Tibial artery (tissue), 4 donors: Measurements from ENCODE around the gene NFKBIZ.
"Not testable (repeated sequence)": the region's sequence is repeated elsewhere in the genome, so short reads cannot be mapped to it uniquely, and the experiment has no call there.

Source experiments
- DNase-seq, 2 donors: peaks; one replicate each; pipeline ENCODE4 v3.0.0-alpha.2; 2019
- H3K27ac ChIP-seq, 2 donors: fragments of 200-600 bp; sonication (generic) in 1 of 2; 1 replicate in 1 of 2; 2 replicates in 1 of 2; pipeline ENCODE4 v1.5.1; 2018 to 2019; ENCODE audit warnings: mild to moderate bottlenecking in 1 of 2
- H3K27me3 ChIP-seq, 2 donors: fragments of 200-600 bp; sonication (generic) in 1 of 2; one replicate each; pipeline versions ENCODE4 v1.5.1 to v1.6.0; 2016 to 2019
- H3K36me3 ChIP-seq, 3 donors: fragments of 200-600 bp; sonication (generic) in 2 of 3; one replicate each; pipeline ENCODE4 v1.5.1; 2016 to 2019; ENCODE audit warnings: mild to moderate bottlenecking in 2 of 3
- H3K4me1 ChIP-seq, 4 donors: fragments of 200-600 bp; sonication (generic) in 2 of 4; 1 replicate in 3 of 4; 2 replicates in 1 of 4; pipeline ENCODE4 v1.5.1; 2016 to 2019
- H3K4me3 ChIP-seq, 2 donors: fragments of 200-600 bp; sonication (generic) in 1 of 2; 1 replicate in 1 of 2; 2 replicates in 1 of 2; pipeline ENCODE4 v1.5.1; 2018 to 2019; ENCODE audit warnings: mild to moderate bottlenecking in 2 of 2
- H3K9me3 ChIP-seq, 3 donors: fragments of 200-600 bp; sonication (generic) in 1 of 3; one replicate each; pipeline ENCODE4 v1.5.1; 2016 to 2019
- intact Hi-C: fragments of 100-400 bp; cut with DNase I; formaldehyde crosslinking; loops from one replicate; pipeline ENCODE4 v1.15.0; 2023; ENCODE audit warnings: low total_unique reads
- TF ChIP-seq, protein P1 (sequence below), 2 experiments: fragments of 200-600 bp in 1 of 2; fragments of 450-650 bp in 1 of 2; IDR thresholded peaks; one replicate each; pipeline ENCODE4 v1.5.1; 2017 to 2019; ENCODE audit warnings: antibody characterized with exemption in 2 of 2, mild to moderate bottlenecking in 1 of 2, moderate library complexity in 1 of 2

The NFKBIZ gene

DNA sequence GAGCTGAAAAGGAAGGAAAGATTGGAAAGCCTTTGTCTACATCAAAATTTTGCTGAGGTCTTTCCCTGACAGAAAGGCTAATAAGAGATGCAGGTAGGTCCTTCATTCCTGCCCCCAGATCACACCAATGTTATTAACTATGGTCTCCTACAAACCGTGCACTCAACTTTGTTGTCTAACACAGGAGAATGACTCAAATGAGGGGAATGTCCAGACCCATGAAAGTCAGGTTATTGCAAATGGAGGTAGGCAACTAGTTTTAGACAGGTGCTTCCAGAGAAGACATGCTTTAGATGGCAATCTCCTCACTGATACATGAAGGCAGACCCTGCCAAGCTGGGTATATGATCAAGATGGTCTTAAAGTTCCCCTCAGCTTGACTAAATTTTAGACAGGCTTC, 51.0 kb downstream of the NFKBIZ start:
- TF ChIP-seq, protein P1, sequence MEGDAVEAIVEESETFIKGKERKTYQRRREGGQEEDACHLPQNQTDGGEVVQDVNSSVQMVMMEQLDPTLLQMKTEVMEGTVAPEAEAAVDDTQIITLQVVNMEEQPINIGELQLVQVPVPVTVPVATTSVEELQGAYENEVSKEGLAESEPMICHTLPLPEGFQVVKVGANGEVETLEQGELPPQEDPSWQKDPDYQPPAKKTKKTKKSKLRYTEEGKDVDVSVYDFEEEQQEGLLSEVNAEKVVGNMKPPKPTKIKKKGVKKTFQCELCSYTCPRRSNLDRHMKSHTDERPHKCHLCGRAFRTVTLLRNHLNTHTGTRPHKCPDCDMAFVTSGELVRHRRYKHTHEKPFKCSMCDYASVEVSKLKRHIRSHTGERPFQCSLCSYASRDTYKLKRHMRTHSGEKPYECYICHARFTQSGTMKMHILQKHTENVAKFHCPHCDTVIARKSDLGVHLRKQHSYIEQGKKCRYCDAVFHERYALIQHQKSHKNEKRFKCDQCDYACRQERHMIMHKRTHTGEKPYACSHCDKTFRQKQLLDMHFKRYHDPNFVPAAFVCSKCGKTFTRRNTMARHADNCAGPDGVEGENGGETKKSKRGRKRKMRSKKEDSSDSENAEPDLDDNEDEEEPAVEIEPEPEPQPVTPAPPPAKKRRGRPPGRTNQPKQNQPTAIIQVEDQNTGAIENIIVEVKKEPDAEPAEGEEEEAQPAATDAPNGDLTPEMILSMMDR (IDR thresholded peaks at IDR 0.05), result no peak
- DNase-seq, result no peak
- Histone ChIP-seq H3K4me1 (no peaks in the 10 kb centered on the region), H3K4me3 (no peak overlapping the region), H3K9me3 (no peaks in the 10 kb centered on the region), H3K27ac (no peak overlapping the region), H3K27me3 (no peaks in the 10 kb centered on the region), H3K36me3 (no peaks in the 10 kb centered on the region)
- intact Hi-C loops, result no loop called here

DNA sequence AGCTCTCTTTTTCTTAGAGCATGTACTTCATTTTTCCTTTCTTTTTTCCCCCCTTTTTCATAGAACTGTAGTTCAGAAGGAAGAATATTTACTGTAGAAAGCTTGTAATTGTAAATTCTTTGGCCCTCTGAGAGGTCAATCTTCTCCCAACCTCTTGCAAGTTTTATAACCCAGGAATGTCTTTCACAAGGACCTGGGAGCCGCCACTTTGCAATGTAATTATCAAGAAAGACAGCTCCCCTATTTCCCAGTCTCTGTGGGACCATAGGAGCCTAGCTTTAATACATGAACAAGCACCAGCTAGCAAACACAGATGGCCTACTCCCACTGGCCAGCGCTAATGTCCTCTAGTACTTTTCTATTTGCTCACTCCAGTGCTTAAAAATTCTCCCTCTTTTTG, 51.4 kb downstream of the NFKBIZ start:
- DNase-seq, result no peak
- Histone ChIP-seq H3K4me3 (no peak overlapping the region), H3K27ac (no peak overlapping the region), H3K27me3 (no peaks in the 10 kb centered on the region), H3K4me1 (no peaks in the 10 kb centered on the region), H3K36me3 (no peaks in the 10 kb centered on the region), H3K9me3 (no peaks in the 10 kb centered on the region)
- TF ChIP-seq, protein P1 (IDR thresholded peaks at IDR 0.05), result no peak
- intact Hi-C loops, result no loop called here

DNA sequence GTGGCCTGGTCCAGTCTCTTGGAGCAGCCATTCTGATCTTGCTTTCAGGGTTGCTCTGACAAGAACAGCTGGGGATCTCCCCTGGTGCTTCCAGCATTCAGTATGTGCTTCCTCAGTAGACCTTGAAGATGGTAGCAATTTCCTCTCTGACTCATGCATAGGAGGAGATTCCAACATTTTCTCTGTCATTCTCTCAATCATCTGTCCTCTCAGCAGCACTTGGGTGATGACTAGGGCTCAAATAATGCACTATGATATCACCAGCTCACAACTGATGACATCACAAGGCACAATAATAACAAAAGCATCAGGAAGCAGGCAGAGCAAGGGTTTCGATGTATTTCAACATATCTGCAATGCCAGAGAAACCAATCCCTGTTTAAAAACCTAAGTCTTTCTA, 52.7 kb downstream of the NFKBIZ start:
- Histone ChIP-seq H3K4me1 (no peaks in the 10 kb centered on the region), H3K27me3 (no peaks in the 10 kb centered on the region), H3K36me3 (no peaks in the 10 kb centered on the region), H3K9me3 (no peaks in the 10 kb centered on the region), H3K27ac (no peak overlapping the region), H3K4me3 (no peak overlapping the region)
- TF ChIP-seq, protein P1 (IDR thresholded peaks at IDR 0.05), result no peak
- DNase-seq, result no peak
- intact Hi-C loops, result no loop called here

DNA sequence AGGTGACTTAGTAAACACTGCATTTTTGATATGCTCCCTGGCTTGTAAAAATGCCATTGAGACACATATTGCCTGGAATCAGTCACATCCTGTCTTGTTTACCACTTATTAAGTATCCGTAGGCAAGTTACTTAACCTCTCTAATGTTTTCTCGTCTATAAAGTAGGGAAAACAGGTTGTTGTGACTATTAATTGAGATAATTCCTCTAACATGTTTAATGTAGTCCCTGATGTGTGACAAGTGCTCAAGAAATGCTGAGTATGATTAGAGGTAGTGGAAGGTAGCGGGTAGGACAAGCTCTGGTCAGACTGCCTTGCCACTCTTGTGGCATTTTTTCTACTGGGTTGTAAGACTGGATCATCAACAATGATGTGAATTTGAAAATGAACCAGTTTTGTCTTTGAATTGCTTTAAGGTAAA, 54.1 kb downstream of the NFKBIZ start:
- Histone ChIP-seq H3K27ac (no peak overlapping the region), H3K4me3 (no peak overlapping the region), H3K36me3 (no peaks in the 10 kb centered on the region), H3K4me1 (no peaks in the 10 kb centered on the region), H3K9me3 (no peaks in the 10 kb centered on the region), H3K27me3 (no peaks in the 10 kb centered on the region)
- DNase-seq, result no peak
- TF ChIP-seq, protein P1 (IDR thresholded peaks at IDR 0.05), result no peak
- intact Hi-C loops, result no loop called here

DNA sequence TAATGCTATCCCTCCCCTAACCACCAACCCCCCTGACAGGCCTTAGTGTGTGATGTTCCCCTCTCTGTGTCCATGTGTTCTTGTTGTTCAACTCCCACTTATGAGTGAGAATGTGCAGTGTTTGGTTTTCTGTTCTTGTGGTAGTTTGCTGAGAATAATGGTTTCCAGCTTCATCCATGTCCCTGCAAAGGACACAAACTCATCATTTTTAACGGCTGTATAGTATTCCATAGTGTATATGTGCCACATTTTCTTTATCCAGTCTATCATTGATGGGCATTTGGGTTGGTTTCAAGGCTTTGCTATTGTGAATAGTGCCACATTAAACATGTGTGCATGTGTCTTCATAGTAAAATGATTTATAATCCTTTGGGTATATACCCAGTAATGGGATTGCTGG, 56.3 kb downstream of the NFKBIZ start:
- H3K4me3 ChIP-seq, H3K27me3 ChIP-seq, intact Hi-C loops, H3K27ac ChIP-seq, DNase-seq, H3K4me1 ChIP-seq, H3K36me3 ChIP-seq, H3K9me3 ChIP-seq: not testable (repeated sequence)
